ENCODE results near the gene RPL36A. TPM values are rescaled to one million over a fixed set of nuclear protein-coding genes. Genes with fewer than 3 reads are reported as not detected.

RPL36A gene
- total and polyA plus RNA-seq, 10 of the 15 experiments (the other 5 are each of a cell fraction or from before 2014, with no cell fraction given), result 425 to 4,528 (median 3,270) TPM

- TF ChIP-seq SP1 (IDR thresholded peaks at IDR 0.05; ENCODE audit: low read depth, low read length) (no peak), ZNF274 (IDR thresholded peaks at IDR 0.05; ENCODE audit: insufficient read depth, insufficient read length) (no peak), RUNX3 (IDR thresholded peaks at IDR 0.05; ENCODE audit: low read length) (0 out of 2 replicates have a peak, but pooled peaks have one; percentile 4), YBX1 (IDR thresholded peaks at IDR 0.05) (no peak), STAT3 (IDR thresholded peaks at IDR 0.05; ENCODE audit: low read depth, low read length) (no peak), USF1 (IDR thresholded peaks at IDR 0.05; ENCODE audit: borderline replicate concordance, extremely low read length, insufficient read depth, low read depth, low read length) (peak; percentile 72), E2F4 (IDR thresholded peaks at IDR 0.05; ENCODE audit: low read depth, low read length) (peak; percentile 68; the same call in 1 of the 2 replicates), TAF1 (IDR thresholded peaks at IDR 0.05; ENCODE audit: borderline replicate concordance, low read depth, low read length) (no peak), SMARCA5 (IDR thresholded peaks at IDR 0.05) (no peak), HDAC6 (IDR thresholded peaks at IDR 0.05; ENCODE audit: unreplicated experiment) (no peak), ZZZ3 (IDR thresholded peaks at IDR 0.05; ENCODE audit: control insufficient read depth, insufficient read length, low read depth) (no peak), GATAD2B (conservative IDR thresholded peaks at IDR 0.05; ENCODE audit: low read depth) (no peak), PKNOX1 (IDR thresholded peaks at IDR 0.05) (no peak), FOS (IDR thresholded peaks at IDR 0.05; ENCODE audit: borderline replicate concordance, extremely low read depth, insufficient read length) (no peak), MAX (IDR thresholded peaks at IDR 0.05; ENCODE audit: low read depth, low read length) (peak; percentile 77), JUNB (IDR thresholded peaks at IDR 0.05) (no peak), ELK1 (IDR thresholded peaks at IDR 0.05; ENCODE audit: low read depth, low read length) (peak; percentile 14; the same call in 1 of the 2 replicates), PAX8 (IDR thresholded peaks at IDR 0.05) (no peak), CUX1 (IDR thresholded peaks at IDR 0.05; ENCODE audit: insufficient replicate concordance, low read depth, low read length) (no peak), RB1 (IDR thresholded peaks at IDR 0.05; ENCODE audit: borderline replicate concordance) (0 out of 2 replicates have a peak, but pooled peaks have one; percentile 41), CHD1 (IDR thresholded peaks at IDR 0.05; ENCODE audit: low read depth, low read length) (no peak), NBN (IDR thresholded peaks at IDR 0.05) (no peak)
These were observed 42.2 kb upstream of the RPL36A start, which contains the start of gene TIMM8A (continued) for GRCh38 chrX:101348452-101349192.

Data from GM12878 (cell line).